HepG2 (cell line): ENCODE data around the gene ASAP2. TPM values are rescaled to one million over a fixed set of nuclear protein-coding genes. Genes with fewer than 3 reads are reported as not detected.
A peak's percentile ranks its signal among the peaks of the same experiment; 100 is the strongest.

Experiments used
- CERS6 ChIP-seq: sonication (generic); formaldehyde crosslinking; IDR thresholded peaks from 2 replicates; pipeline ENCODE4 v1.5.0; 2020; ENCODE audit warnings: missing genetic modification reagents
- CREM ChIP-seq, 2 experiments: sonication (generic) in 1 of 2; formaldehyde crosslinking in 1 of 2; IDR thresholded peaks; 2 replicates each; pipeline versions ENCODE4 v1.4.0 to v1.6.1; 2016 to 2020; ENCODE audit warnings: antibody characterized with exemption in 1 of 2, mild to moderate bottlenecking in 1 of 2, missing genetic modification reagents in 1 of 2
- FOXP1 ChIP-seq, 2 experiments: fragments of 450-650 bp in 1 of 2; IDR thresholded peaks; 2 replicates each; pipeline ENCODE4 v1.6.1; 2017 to 2018; ENCODE audit warnings: antibody characterized with exemption in 1 of 2
- FOXP4 ChIP-seq: sonication (generic); formaldehyde crosslinking; IDR thresholded peaks from 2 replicates; pipeline ENCODE4 v1.4.0; 2020; ENCODE audit warnings: missing genetic modification reagents
- GABPA ChIP-seq, 2 experiments: IDR thresholded peaks; 2 replicates each; pipeline ENCODE4 v1.6.1; 2011 to 2016; ENCODE audit warnings: low read depth in 2 of 2, low read length in 1 of 2, missing biosample characterization in 1 of 2, missing genetic modification characterization in 1 of 2
- IRF9 ChIP-seq: sonication (generic); formaldehyde crosslinking; IDR thresholded peaks from 2 replicates; pipeline ENCODE4 v1.8.0; 2022; ENCODE audit warnings: missing genetic modification reagents, mild to moderate bottlenecking, borderline replicate concordance
- KLF6 ChIP-seq: IDR thresholded peaks from 2 replicates; pipeline ENCODE4 v1.8.0; 2016; ENCODE audit warnings: missing biosample characterization, missing genetic modification reagents
- PLSCR1 ChIP-seq: sonication (generic); formaldehyde crosslinking; IDR thresholded peaks from 2 replicates; pipeline ENCODE4 v1.5.0; 2020; ENCODE audit warnings: missing genetic modification reagents, mild to moderate bottlenecking, borderline replicate concordance
- PRMT3 ChIP-seq: sonication (generic); formaldehyde crosslinking; IDR thresholded peaks from 2 replicates; pipeline ENCODE4 v1.8.1; 2022; ENCODE audit warnings: low read depth, mild to moderate bottlenecking, moderate library complexity, missing genetic modification reagents, borderline replicate concordance
- RARA ChIP-seq: IDR thresholded peaks from 2 replicates; pipeline ENCODE4 v1.6.1; 2016; ENCODE audit warnings: missing genetic modification reagents, missing compliant biosample characterization
- SOX13 ChIP-seq, 3 experiments: fragments of 450-650 bp in 1 of 3; sonication (generic) in 1 of 3; formaldehyde crosslinking in 1 of 3; IDR thresholded peaks in 2 of 3; conservative IDR thresholded peaks in 1 of 3; 2 replicates each; pipeline versions ENCODE4 v1.5.0 to v1.6.1; 2016 to 2020; ENCODE audit warnings: antibody characterized with exemption in 1 of 3, mild to moderate bottlenecking in 1 of 3, missing compliant biosample characterization in 1 of 3, missing genetic modification reagents in 1 of 3, moderate library complexity in 1 of 3
- TGIF2 ChIP-seq: IDR thresholded peaks from 2 replicates; pipeline ENCODE4 v1.6.1; 2016; ENCODE audit warnings: control low read depth, missing compliant biosample characterization
- TSC22D2 ChIP-seq: sonication (generic); formaldehyde crosslinking; IDR thresholded peaks from 2 replicates; pipeline ENCODE4 v1.5.1; 2020; ENCODE audit warnings: missing genetic modification reagents, mild to moderate bottlenecking, borderline replicate concordance
- ZBTB20 ChIP-seq: sonication (generic); formaldehyde crosslinking; IDR thresholded peaks from 2 replicates; pipeline ENCODE4 v1.8.1; 2023; ENCODE audit warnings: missing genetic modification reagents, low read depth, mild to moderate bottlenecking, borderline replicate concordance
- ZBTB39 ChIP-seq: sonication (generic); formaldehyde crosslinking; IDR thresholded peaks from 2 replicates; pipeline ENCODE4 v1.5.0; 2020; ENCODE audit warnings: missing genetic modification reagents
- ZNF10 ChIP-seq: sonication (generic); formaldehyde crosslinking; IDR thresholded peaks from 2 replicates; pipeline ENCODE4 v1.4.0; 2020; ENCODE audit warnings: mild to moderate bottlenecking, low read depth, missing genetic modification reagents, borderline replicate concordance
- ZNF232 ChIP-seq: sonication (generic); formaldehyde crosslinking; IDR thresholded peaks from 2 replicates; pipeline ENCODE4 v1.4.0; 2020; ENCODE audit warnings: missing genetic modification reagents, borderline replicate concordance
- ZNF331 ChIP-seq: sonication (generic); formaldehyde crosslinking; IDR thresholded peaks from 2 replicates; pipeline ENCODE4 v1.4.0; 2020; ENCODE audit warnings: missing genetic modification reagents
- ZSCAN12 ChIP-seq: sonication (generic); formaldehyde crosslinking; IDR thresholded peaks from 2 replicates; pipeline ENCODE4 v1.9.0; 2021; ENCODE audit warnings: mild to moderate bottlenecking, missing genetic modification reagents
- polyA plus RNA-seq, 8 experiments: library from polyadenylated mRNA; depleted of rRNA in 3 of 8; stranded (reverse) in 7 of 8; unstranded in 1 of 8; fragments of >200 nt; fragmentation: Illumina TruSeq in 4 of 8; extraction: Trizol in 4 of 8; gene quantifications; 2 replicates each; pipeline versions ENCODE4 v1.2.1 to v1.2.3, GENCODE V29; 2011 to 2016; ENCODE audit warnings: low read depth in 4 of 8, missing spikeins in 1 of 8, mixed read lengths in 1 of 8; ENCODE audit not compliant: insufficient read depth in 1 of 8
- total RNA-seq, 5 experiments: library from RNA; depleted of rRNA; stranded (reverse); fragments of >200 nt; fragmentation: Illumina TruSeq; extraction: Trizol; gene quantifications; 2 replicates each; pipeline ENCODE4 v1.2.3, GENCODE V29; 2016; ENCODE audit warnings: low read depth in 1 of 5

The ASAP2 gene
- total and polyA plus RNA-seq, 2 of the 13 experiments (the other 11 are each of a cell fraction or from before 2014, with no cell fraction given), result 7.3 to 22.3 TPM

- TF ChIP-seq FOXP4 (CRISPR knock-in tag), result peak; percentile 31; the same call in 1 of the 2 replicates
- 0 out of 2 replicates have a peak, but pooled peaks have one; percentile 18 for TF ChIP-seq ZBTB20 (CRISPR knock-in tag)
- TF ChIP-seq ZNF10, result no peak
- TF ChIP-seq TSC22D2 (CRISPR knock-in tag), result no peak
- no peak for TF ChIP-seq ZSCAN12 (CRISPR knock-in tag)
- 0 out of 2 replicates have a peak, but pooled peaks have one; percentile 13 for TF ChIP-seq PRMT3 (CRISPR knock-in tag)
- TF ChIP-seq TGIF2 (CRISPR knock-in tag), result peak; percentile 84
- no peak for TF ChIP-seq SOX13 (IDR thresholded peaks at IDR 0.05)
- peak in 1 of 2 experiments; percentile 66; a peak in 1 of 4 replicates for TF ChIP-seq SOX13 (CRISPR knock-in tag; conservative IDR thresholded peaks at IDR 0.05 in 1 of 2, IDR thresholded peaks at IDR 0.05 in 1 of 2)
- no peak for TF ChIP-seq GABPA (IDR thresholded peaks at IDR 0.05; ENCODE audit: low read depth, low read length)
- TF ChIP-seq GABPA (CRISPR knock-in tag; IDR thresholded peaks at IDR 0.05; ENCODE audit: low read depth), result peak; percentile 46
- 0 out of 2 replicates have a peak, but pooled peaks have one; percentile 25 for TF ChIP-seq ZNF232 (CRISPR knock-in tag)
- TF ChIP-seq ZBTB39 (CRISPR knock-in tag), result no peak
- 0 out of 2 replicates have a peak, but pooled peaks have one; percentile 12 for TF ChIP-seq RARA
- 0 out of 2 replicates have a peak, but pooled peaks have one; percentile 27 for TF ChIP-seq ZNF331 (CRISPR knock-in tag)
- peak; percentile 49; the same call in 1 of the 2 replicates for TF ChIP-seq KLF6 (CRISPR knock-in tag)
- TF ChIP-seq CERS6 (CRISPR knock-in tag), result no peak
- peak; percentile 32; the same call in 1 of the 2 replicates for TF ChIP-seq CREM (IDR thresholded peaks at IDR 0.05)
- no peak for TF ChIP-seq CREM (CRISPR knock-in tag; IDR thresholded peaks at IDR 0.05)
- no peak for TF ChIP-seq FOXP1 (IDR thresholded peaks at IDR 0.05)
- TF ChIP-seq FOXP1 (CRISPR knock-in tag; IDR thresholded peaks at IDR 0.05), result 0 out of 2 replicates have a peak, but pooled peaks have one; percentile 14
- TF ChIP-seq PLSCR1 (CRISPR knock-in tag), result no peak
- TF ChIP-seq IRF9 (CRISPR knock-in tag), result no peak
Observed at GRCh38 chr2:9178904-9179571, 27.6 kb upstream of the ASAP2 start (continued).
